GM23338 (cell line): ENCODE results near the gene DMRT1. TPM values are rescaled to one million over a fixed set of nuclear protein-coding genes. Genes with fewer than 3 reads are reported as not detected.

Experiments
- ATAC-seq: fragments of 200-7000 bp; cut with Tn5 transposase; 3 replicates; pipeline ENCODE4 v1.9.1; 2020
- DNase-seq: peaks from one replicate; pipeline ENCODE4 v3.0.0-alpha.2; 2015; ENCODE audit warnings: low spot score
- H2AFZ ChIP-seq: fragments of 200-600 bp; sonication (generic); 2 replicates; pipeline ENCODE4 v1.8.0; 2016; ENCODE audit warnings: antibody characterized with exemption, mild to moderate bottlenecking, moderate library complexity
- H3F3A ChIP-seq: fragments of 200-600 bp; sonication (generic); replicated peaks from 2 replicates; pipeline ENCODE4 v1.8.0; 2017; ENCODE audit warnings: antibody characterized with exemption, mixed run types, low read depth
- H3K27ac ChIP-seq: fragments of 200-600 bp; sonication (generic); 2 replicates; pipeline ENCODE4 v1.6.1; 2016; ENCODE audit warnings: low read depth
- H3K27me3 ChIP-seq: fragments of 200-600 bp; sonication (generic); 2 replicates; pipeline ENCODE4 v1.8.0; 2016; ENCODE audit warnings: mild to moderate bottlenecking, mixed run types, moderate library complexity; ENCODE audit not compliant: insufficient read depth
- H3K36me3 ChIP-seq: fragments of 200-600 bp; sonication (generic); 2 replicates; pipeline ENCODE4 v1.8.0; 2016; ENCODE audit warnings: mild to moderate bottlenecking; ENCODE audit not compliant: insufficient read depth
- H3K4me1 ChIP-seq: fragments of 200-600 bp; sonication (generic); 2 replicates; pipeline ENCODE4 v1.8.0; 2016; ENCODE audit warnings: mild to moderate bottlenecking, moderate library complexity; ENCODE audit not compliant: insufficient read depth
- H3K4me2 ChIP-seq: fragments of 200-600 bp; sonication (generic); 2 replicates; pipeline ENCODE4 v1.7.1; 2017; ENCODE audit warnings: mixed run types
- H3K4me3 ChIP-seq: fragments of 200-600 bp; sonication (generic); 2 replicates; pipeline ENCODE4 v1.6.1; 2016; ENCODE audit warnings: mixed run types
- H3K79me2 ChIP-seq: fragments of 200-600 bp; sonication (generic); replicated peaks from 2 replicates; pipeline ENCODE4 v1.8.0; 2017; ENCODE audit warnings: mild to moderate bottlenecking; ENCODE audit not compliant: insufficient read depth
- H3K9me2 ChIP-seq: fragments of 200-600 bp; sonication (generic); 2 replicates; pipeline ENCODE4 v1.8.0; 2017; ENCODE audit not compliant: insufficient read depth
- H4K20me1 ChIP-seq: fragments of 200-600 bp; sonication (generic); replicated peaks from 2 replicates; pipeline ENCODE4 v1.8.0; 2017; ENCODE audit warnings: mild to moderate bottlenecking; ENCODE audit not compliant: insufficient read depth
- H3K27ac Mint-ChIP-seq: 2 replicates; pipeline ENCODE4 v1.8.0; 2020; ENCODE audit warnings: inconsistent platforms, mild to moderate bottlenecking, moderate library complexity, mixed read lengths
- H3K27me3 Mint-ChIP-seq: 3 replicates; pipeline ENCODE4 v1.8.0; 2022; ENCODE audit warnings: low read depth, mild to moderate bottlenecking, moderate library complexity, mixed read lengths, inconsistent platforms; ENCODE audit not compliant: insufficient read depth, poor library complexity
- H3K36me3 Mint-ChIP-seq: 3 replicates; pipeline ENCODE4 v1.8.0; 2021; ENCODE audit warnings: low read depth, mild to moderate bottlenecking, inconsistent platforms, moderate library complexity, mixed read lengths
- H3K4me1 Mint-ChIP-seq: 3 replicates; pipeline ENCODE4 v1.8.0; 2020; ENCODE audit warnings: mild to moderate bottlenecking, inconsistent platforms, mixed read lengths
- H3K4me3 Mint-ChIP-seq: 3 replicates; pipeline ENCODE4 v1.8.0; 2021; ENCODE audit warnings: moderate library complexity, mild to moderate bottlenecking, inconsistent platforms, mixed read lengths
- H3K9me3 Mint-ChIP-seq: 3 replicates; pipeline ENCODE4 v1.8.0; 2020; ENCODE audit warnings: moderate library complexity, mild to moderate bottlenecking, inconsistent platforms, mixed read lengths
- CTCF ChIP-seq, 2 experiments: fragments of 200-600 bp in 1 of 2; sonication (generic) in 1 of 2; conservative IDR thresholded peaks; 2 replicates each; pipeline versions ENCODE4 v1.5.1 to v1.6.1; 2016 to 2017; ENCODE audit warnings: antibody characterized with exemption in 2 of 2, low read depth in 2 of 2, mild to moderate bottlenecking in 2 of 2, moderate library complexity in 1 of 2
- ETS1 ChIP-seq: IDR thresholded peaks from 2 replicates; pipeline ENCODE4 v1.6.1; 2016; ENCODE audit warnings: antibody characterized with exemption
- EZH2phosphoT487 ChIP-seq: fragments of 200-600 bp; sonication (generic); IDR thresholded peaks from one replicate; pipeline ENCODE4 v1.8.1; 2018; ENCODE audit warnings: antibody characterized with exemption; ENCODE audit not compliant: unreplicated experiment
- NANOG ChIP-seq: IDR thresholded peaks from 2 replicates; pipeline ENCODE4 v1.6.1; 2016; ENCODE audit warnings: antibody characterized with exemption, borderline replicate concordance
- POLR2AphosphoS5 ChIP-seq: IDR thresholded peaks from 2 replicates; pipeline ENCODE4 v1.6.1; 2016; ENCODE audit warnings: antibody characterized with exemption, low read depth
- REST ChIP-seq: IDR thresholded peaks from one replicate; pipeline ENCODE4 v1.6.1; 2018; ENCODE audit warnings: antibody characterized with exemption; ENCODE audit not compliant: unreplicated experiment
- STAT1 ChIP-seq: IDR thresholded peaks from one replicate; pipeline ENCODE4 v1.6.1; 2016; ENCODE audit warnings: antibody characterized with exemption; ENCODE audit not compliant: unreplicated experiment
- ZNF114 ChIP-seq: fragments of 250-450 bp; sonication (Bioruptor Pico); IDR thresholded peaks from 2 replicates; pipeline ENCODE4 v1.5.0; 2020; ENCODE audit warnings: mild to moderate bottlenecking, moderate library complexity
- polyA plus RNA-seq: library from polyadenylated mRNA; unstranded; fragments of >200 nt; fragmentation: Nextera tagmentation; extraction: Ambion mirVana; gene quantifications from 2 replicates; pipeline ENCODE4 v1.2.1, GENCODE V29; 2016
- total RNA-seq: library from RNA; depleted of rRNA; stranded (reverse); fragments of >200 nt; shearing (Covaris generic); gene quantifications from 2 replicates; pipeline ENCODE4 v1.2.3, GENCODE V29; 2014

DMRT1 gene
- total and polyA plus RNA-seq, 2 experiments from 2014 or later: not detected

GRCh38 chr9:928363-929042 is 87.0 kb downstream of the DMRT1 start:
- no peak overlapping the region for H3K4me3 ChIP-seq
- no peak overlapping the region for H3K27ac Mint-ChIP-seq
- peaks cover 7% of the 10 kb centered on the region for H3K27me3 Mint-ChIP-seq
- 0 out of 3 replicates have a peak, but pooled peaks cover 2% of the 10 kb centered on the region for H3K4me1 Mint-ChIP-seq
- ATAC-seq (peak; percentile 94), DNase-seq (peak; percentile 90)
- H3K36me3 ChIP-seq: no peaks in the 10 kb centered on the region
- H3K36me3 Mint-ChIP-seq: no peaks in the 10 kb centered on the region; the same call in 2 of the 3 replicates
- H3K27ac ChIP-seq: no peak overlapping the region
- H3K4me2 ChIP-seq: no peak overlapping the region
- H4K20me1 ChIP-seq: no peaks in the 10 kb centered on the region
- H3K4me3 Mint-ChIP-seq: no peak overlapping the region
- H3K27me3 ChIP-seq: no peaks in the 10 kb centered on the region
- H3K9me3 Mint-ChIP-seq: 0 out of 3 replicates have a peak, but pooled peaks cover 2% of the 10 kb centered on the region
- H2AFZ ChIP-seq: no peak overlapping the region
- no peaks in the 10 kb centered on the region for H3K79me2 ChIP-seq
- H3K9me2 ChIP-seq: no peaks in the 10 kb centered on the region
- no peaks in the 10 kb centered on the region for H3F3A ChIP-seq
- TF ChIP-seq CTCF (conservative IDR thresholded peaks at IDR 0.05; ENCODE audit: low read depth in 2 of 2) (peak; percentile 72 to 76), STAT1 (no peak)
- no peaks in the 10 kb centered on the region for H3K4me1 ChIP-seq

GRCh38 chr9:929719-930118 is 88.2 kb downstream of the DMRT1 start:
- 0 out of 3 replicates have a peak, but pooled peaks cover 2% of the 10 kb centered on the region for H3K9me3 Mint-ChIP-seq
- no peaks in the 10 kb centered on the region for H3K9me2 ChIP-seq
- no peak overlapping the region for H3K4me3 ChIP-seq
- no peaks in the 10 kb centered on the region for H3F3A ChIP-seq
- no peaks in the 10 kb centered on the region for H3K4me1 ChIP-seq
- H3K4me2 ChIP-seq: no peak overlapping the region
- ATAC-seq: no peak
- DNase-seq: no peak
- no peaks in the 10 kb centered on the region; the same call in 2 of the 3 replicates for H3K36me3 Mint-ChIP-seq
- H3K79me2 ChIP-seq: no peaks in the 10 kb centered on the region
- H3K4me3 Mint-ChIP-seq: no peak overlapping the region
- H4K20me1 ChIP-seq: no peaks in the 10 kb centered on the region
- 0 out of 3 replicates have a peak, but pooled peaks cover 2% of the 10 kb centered on the region for H3K4me1 Mint-ChIP-seq
- H3K27ac Mint-ChIP-seq: no peak overlapping the region
- peaks cover 7% of the 10 kb centered on the region for H3K27me3 Mint-ChIP-seq
- H2AFZ ChIP-seq: no peak overlapping the region
- no peaks in the 10 kb centered on the region for H3K27me3 ChIP-seq
- H3K27ac ChIP-seq: no peak overlapping the region
- no peak for TF ChIP-seq ETS1
- no peak for TF ChIP-seq NANOG
- TF ChIP-seq ZNF114 (CRISPR knock-in tag): no peak
- no peak for TF ChIP-seq POLR2AphosphoS5
- no peaks in the 10 kb centered on the region for H3K36me3 ChIP-seq

- no peaks in the 10 kb centered on the region for H3K79me2 ChIP-seq
- H3F3A ChIP-seq: no peaks in the 10 kb centered on the region
- no peak overlapping the region for H3K27ac ChIP-seq
- no peak overlapping the region for H3K4me3 Mint-ChIP-seq
- no peaks in the 10 kb centered on the region; the same call in 2 of the 3 replicates for H3K36me3 Mint-ChIP-seq
- H3K4me2 ChIP-seq: no peak overlapping the region
- 0 out of 2 replicates have a peak, but pooled peaks cover 4% of the 10 kb centered on the region for H3K9me2 ChIP-seq
- no peak overlapping the region for H3K27ac Mint-ChIP-seq
- H2AFZ ChIP-seq: no peak overlapping the region
- 0 out of 3 replicates have a peak, but pooled peaks cover under 1% of the 10 kb centered on the region for H3K4me1 Mint-ChIP-seq
- H4K20me1 ChIP-seq: no peaks in the 10 kb centered on the region; the same call in 1 of the 2 replicates
- peaks cover 13% of the 10 kb centered on the region; the same call in 1 of the 3 replicates for H3K9me3 Mint-ChIP-seq
- no peaks in the 10 kb centered on the region for H3K36me3 ChIP-seq
- no peak overlapping the region for H3K4me3 ChIP-seq
- H3K27me3 ChIP-seq: no peaks in the 10 kb centered on the region
- no peaks in the 10 kb centered on the region for H3K4me1 ChIP-seq
- DNase-seq (no peak), ATAC-seq (no peak)
- H3K27me3 Mint-ChIP-seq: peaks cover 4% of the 10 kb centered on the region
- TF ChIP-seq REST (no peak), EZH2phosphoT487 (no peak)
Measured at GRCh38 chr9:933356-933755, 91.9 kb downstream of the DMRT1 start.
